ENCODE data around the gene SAMM50. TPM values are rescaled to one million over a fixed set of nuclear protein-coding genes. Genes with fewer than 3 reads are reported as not detected.

Gene SAMM50
- total and polyA plus RNA-seq, 10 of the 15 experiments (the other 5 are each of a cell fraction or from before 2014, with no cell fraction given): 38.2 to 126 (median 62.4) TPM

GRCh38 chr22:43919106-43919973 is 35.9 kb upstream of the SAMM50 start (continued):
- no peak for TF ChIP-seq ZBTB11 (CRISPR knock-in tag; IDR thresholded peaks at IDR 0.05)

- H3K9ac ChIP-seq (ENCODE audit: control insufficient read depth, insufficient read depth, low read length): no peak overlapping the region
- no peaks in the 10 kb centered on the region for H4K20me1 ChIP-seq (ENCODE audit: control insufficient read depth, insufficient read depth)
- SMC1A ChIA-PET (ENCODE audit: uncharacterized antibody, unreplicated experiment): no interaction called here
- no peaks in the 10 kb centered on the region for H3K79me2 ChIP-seq (ENCODE audit: control insufficient read depth, insufficient read depth, low read length)
- BruUV-seq (replicated peaks): no TSS peak
- H3K4me2 ChIP-seq (ENCODE audit: control insufficient read depth, insufficient read depth): no peak overlapping the region
- H3K36me3 ChIP-seq (ENCODE audit: control insufficient read depth in 2 of 2, insufficient read depth in 2 of 2, low read length in 1 of 2): no peaks in the 10 kb centered on the region
- no peak overlapping the region for H3K4me3 ChIP-seq
- POLR2A ChIA-PET: no interaction called here
- FAIRE-seq (no peak), ATAC-seq (no peak), DNase-seq (ENCODE audit: low read depth, low spot score) (no peak)
- in situ Hi-C loops (cut with MboI): no loop called here
- H2AFZ ChIP-seq (ENCODE audit: control insufficient read depth, low read depth, low read length): no peak overlapping the region
- 31% methylated on average over 4 of the region's 4 CpGs for WGBS (ENCODE audit: insufficient coverage, insufficient replicate concordance, low lambda C conversion rate, missing lambda C conversion rate)
- CTCF ChIA-PET: no interaction called here
- peaks cover 0 to 3% of the 10 kb centered on the region in 2 experiments; a peak in 2 of 4 replicates for H3K27me3 ChIP-seq (replicated peaks in 1 of 2; ENCODE audit: control insufficient read depth in 2 of 2, insufficient read depth in 2 of 2, low read length in 1 of 2)
- no peak overlapping the region for H3K27ac ChIP-seq (ENCODE audit: control insufficient read depth, insufficient read depth)
- RAD21 ChIA-PET (ENCODE audit: unreplicated experiment): no interaction called here
- H3K9me3 ChIP-seq (replicated peaks; ENCODE audit: control insufficient read depth, insufficient read depth, low read length): no peaks in the 10 kb centered on the region
- no peaks in the 10 kb centered on the region for H3K4me1 ChIP-seq (ENCODE audit: control insufficient read depth, insufficient read depth, low read length)
- intact Hi-C loops (cut with micrococcal nuclease; ENCODE audit: unreplicated experiment): no loop called here
- TF ChIP-seq ETV6 (conservative IDR thresholded peaks at IDR 0.05 in 1 of 2, IDR thresholded peaks at IDR 0.05 in 1 of 2; ENCODE audit: borderline replicate concordance in 1 of 2, low read depth in 1 of 2) (no peak), TCF12 (IDR thresholded peaks at IDR 0.05; ENCODE audit: low read depth, low read length) (no peak), E4F1 (IDR thresholded peaks at IDR 0.05; ENCODE audit: borderline replicate concordance, partially characterized antibody) (no peak), FOXM1 (IDR thresholded peaks at IDR 0.05; ENCODE audit: low read depth, low read length) (no peak), EGR1 (IDR thresholded peaks at IDR 0.05; ENCODE audit: borderline replicate concordance in 1 of 2, low read depth in 2 of 2, low read length in 2 of 2) (no peak), NFYA (IDR thresholded peaks at IDR 0.05; ENCODE audit: borderline replicate concordance, low read depth, low read length) (no peak), RELA (IDR thresholded peaks at IDR 0.05; ENCODE audit: borderline replicate concordance, partially characterized antibody) (no peak), NFIC (IDR thresholded peaks at IDR 0.05; ENCODE audit: low read depth, low read length) (no peak), PAX8 (IDR thresholded peaks at IDR 0.05) (no peak), ATF2 (IDR thresholded peaks at IDR 0.05; ENCODE audit: low read length) (no peak)
These were observed 33.9 kb upstream of the SAMM50 start for GRCh38 chr22:43921370-43921769.

Measured in GM12878 (cell line).